GM21423 (cell line): ENCODE measurements around the gene PDE11A.

ENCODE experiments used
- ATAC-seq: cut with Tn5 transposase; IDR thresholded peaks from one replicate; pipeline ENCODE4 v1.9.1; 2021; ENCODE audit warnings: mild to moderate bottlenecking, moderate library complexity; ENCODE audit not compliant: unreplicated experiment

PDE11A gene

DNA sequence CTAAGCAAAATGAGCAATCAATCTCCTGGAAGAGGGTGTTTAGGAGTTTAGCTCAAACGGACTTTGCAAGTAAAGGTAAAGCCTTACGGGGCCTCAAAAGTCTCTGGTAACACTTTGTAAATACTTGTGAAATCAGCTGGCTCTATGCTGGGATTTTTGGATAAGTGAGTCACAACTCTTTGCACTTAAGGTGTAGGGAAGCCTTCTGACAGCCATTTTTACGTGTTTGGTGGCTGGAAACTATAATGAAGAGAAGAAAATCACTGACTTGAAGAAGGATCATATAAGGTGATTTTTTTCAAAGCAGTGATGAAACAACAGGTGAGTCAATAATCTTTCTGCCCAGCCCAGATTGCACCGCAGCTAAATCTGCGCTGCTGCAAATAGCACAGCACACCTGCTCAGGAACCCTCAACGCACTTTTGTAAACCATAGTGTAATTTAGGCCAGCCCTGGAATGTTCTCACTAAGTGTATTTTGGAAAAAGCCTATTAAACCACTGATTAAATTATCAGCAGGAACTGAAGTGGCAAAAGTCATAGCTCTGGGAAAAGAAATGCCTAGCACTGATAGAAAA is 461.2 kb downstream of the PDE11A start:
- no peak for ATAC-seq

GRCh38 chr2:177610813-177611212 is 461.8 kb downstream of the PDE11A start:
- ATAC-seq, result no peak

- ATAC-seq, result no peak
Measured at GRCh38 chr2:177606636-177607035, 465.9 kb downstream of the PDE11A start.

- ATAC-seq, result no peak
Measured at GRCh38 chr2:177604271-177605065, 468.1 kb downstream of the PDE11A start.

DNA sequence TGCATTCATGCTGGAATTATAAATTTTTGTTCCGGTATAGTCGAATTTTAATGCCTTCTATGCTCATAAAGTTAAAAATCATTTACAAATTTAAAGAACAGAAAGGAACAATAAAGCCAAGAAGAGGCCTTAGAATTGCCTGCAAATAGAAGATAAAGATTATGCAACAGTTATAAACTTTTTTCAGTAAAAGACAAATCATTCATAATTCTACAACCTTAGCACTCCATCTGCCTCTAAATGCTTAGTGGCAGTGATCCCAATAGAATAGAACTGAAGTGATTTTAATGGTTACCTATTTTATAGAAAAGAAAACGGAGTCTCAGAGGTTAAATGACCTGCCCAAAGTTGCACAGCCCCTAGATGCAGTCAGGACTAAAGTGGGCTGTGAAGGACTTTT is 468.8 kb downstream of the PDE11A start:
- ATAC-seq, result no peak

GRCh38 chr2:177603181-177603580 is 469.4 kb downstream of the PDE11A start:
- no peak for ATAC-seq

DNA sequence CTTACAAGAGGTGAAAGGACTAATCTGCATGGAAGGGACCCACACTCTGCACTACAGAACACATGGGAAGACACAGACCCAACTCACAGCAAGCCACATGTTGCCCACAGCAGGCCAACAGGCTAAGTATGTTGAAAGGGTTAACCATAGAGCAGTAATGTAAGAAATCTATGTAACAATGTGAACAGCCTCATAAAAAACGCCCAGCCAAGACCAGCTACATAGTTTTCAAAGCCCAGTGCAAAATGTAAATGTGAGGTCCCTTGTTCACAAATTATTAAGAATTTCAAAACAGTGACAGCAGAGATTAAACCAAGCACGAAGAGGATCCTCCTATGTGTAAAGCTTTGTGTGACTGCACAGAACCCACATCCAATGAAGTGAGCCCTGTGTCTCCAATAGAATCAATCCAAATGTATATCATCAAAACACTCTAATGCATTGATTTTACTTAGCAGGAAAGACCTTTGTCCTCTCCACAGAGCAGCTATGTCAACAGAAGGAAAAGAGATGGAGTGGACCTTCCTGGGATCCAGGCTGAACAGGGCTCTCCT is 469.9 kb downstream of the PDE11A start:
- ATAC-seq, result no peak

DNA sequence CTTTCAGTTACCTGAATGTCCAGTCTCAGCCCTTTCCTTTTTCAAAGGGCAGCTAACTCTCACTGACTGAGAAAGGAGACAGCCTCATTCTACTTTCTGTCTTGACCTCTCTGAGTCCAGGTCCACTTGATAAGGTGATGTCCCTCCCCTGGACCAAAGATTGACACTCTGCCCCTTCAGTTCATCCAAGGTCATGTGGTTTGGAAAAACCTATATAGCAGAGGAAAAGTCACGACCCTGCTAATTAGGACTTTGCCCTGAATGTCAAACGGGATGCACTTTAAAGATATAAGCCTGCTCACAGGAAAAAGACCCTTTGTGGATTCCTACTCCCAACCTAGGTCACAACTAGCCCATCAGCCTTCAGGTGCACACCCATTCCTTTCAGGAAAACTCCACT is 471.7 kb downstream of the PDE11A start:
- no peak for ATAC-seq

- ATAC-seq, result no peak
Measured at GRCh38 chr2:177599956-177600355, 472.6 kb downstream of the PDE11A start.

- ATAC-seq, result no peak
Measured at GRCh38 chr2:177599139-177599688, 473.4 kb downstream of the PDE11A start.

GRCh38 chr2:177598326-177599138 is 474.0 kb downstream of the PDE11A start:
- ATAC-seq, result no peak

GRCh38 chr2:177597759-177598158 is 474.8 kb downstream of the PDE11A start:
- no peak for ATAC-seq

DNA sequence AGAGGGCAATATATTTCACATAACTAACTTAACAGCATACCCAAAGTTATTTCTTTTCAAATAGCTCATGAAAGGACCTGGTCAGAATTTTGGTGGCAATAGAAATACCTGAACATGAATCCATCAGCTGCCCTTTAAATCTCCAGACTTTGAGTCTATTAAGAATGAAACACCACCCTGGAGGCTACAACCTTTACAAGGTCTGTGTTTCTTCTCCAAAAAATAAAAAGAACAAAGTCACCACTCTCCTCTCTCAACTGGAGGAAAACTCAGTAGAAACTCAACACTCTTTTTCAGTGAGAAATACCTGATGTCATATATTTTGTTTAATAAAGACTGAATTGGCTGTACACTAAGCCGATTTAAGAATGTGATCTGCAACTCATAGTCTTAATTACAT is 475.7 kb downstream of the PDE11A start:
- ATAC-seq, result no peak

DNA sequence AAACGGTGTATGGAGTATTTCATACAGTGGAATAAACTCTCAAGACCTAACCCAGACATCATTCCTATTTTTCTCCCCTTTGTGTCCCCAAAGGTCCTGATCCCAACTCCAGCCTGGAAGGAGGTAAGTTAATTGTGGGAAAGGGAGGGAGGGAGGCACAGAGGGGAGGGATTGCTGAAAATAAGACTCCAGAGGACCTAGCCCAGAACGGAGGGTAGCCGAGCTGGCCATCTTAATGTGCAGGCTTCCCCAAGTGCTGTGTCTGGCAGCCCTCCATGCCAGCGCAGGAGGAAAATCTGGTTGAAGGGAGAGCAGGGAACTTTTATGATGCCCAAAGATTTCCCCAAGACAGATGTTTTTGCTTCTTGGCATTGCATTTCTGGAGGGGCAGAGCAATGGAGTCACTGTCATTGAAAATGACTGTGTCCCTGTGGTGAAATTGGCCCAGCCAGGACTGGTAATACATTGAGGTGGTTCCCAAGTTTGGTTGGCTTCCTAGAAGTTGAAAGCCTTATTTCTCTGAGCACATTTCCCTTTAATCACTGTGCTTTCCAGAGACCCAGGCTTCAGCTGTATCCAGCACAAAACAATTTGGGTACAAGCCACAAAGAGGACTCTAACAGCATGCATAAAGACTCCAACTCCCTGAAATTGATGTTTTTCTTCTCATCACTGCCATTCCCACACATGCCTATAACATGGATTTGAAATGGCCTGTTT is 477.3 kb downstream of the PDE11A start:
- ATAC-seq, result no peak

GRCh38 chr2:177593402-177593801 is 479.2 kb downstream of the PDE11A start:
- no peak for ATAC-seq

DNA sequence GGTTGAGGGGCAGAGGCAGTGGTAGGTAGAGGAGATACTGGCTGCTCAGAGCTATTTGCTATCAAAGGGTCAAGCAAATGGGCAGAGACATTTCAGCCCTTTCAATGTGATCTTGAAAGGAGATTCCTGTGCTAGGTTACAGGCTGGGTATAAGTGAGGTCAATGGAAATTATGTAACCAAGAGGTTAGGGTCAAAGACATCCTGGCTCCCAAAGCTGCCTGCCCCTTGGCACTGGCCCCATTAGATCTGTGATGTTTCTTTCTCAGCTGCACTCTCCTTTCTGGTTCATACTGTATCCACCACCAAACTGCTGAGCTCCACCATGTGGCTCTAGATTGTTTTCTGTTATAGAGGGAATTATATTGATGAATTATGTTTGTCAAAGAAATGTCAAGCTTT is 479.6 kb downstream of the PDE11A start:
- no peak for ATAC-seq

GRCh38 chr2:177592397-177592796 is 480.2 kb downstream of the PDE11A start:
- no peak for ATAC-seq

DNA sequence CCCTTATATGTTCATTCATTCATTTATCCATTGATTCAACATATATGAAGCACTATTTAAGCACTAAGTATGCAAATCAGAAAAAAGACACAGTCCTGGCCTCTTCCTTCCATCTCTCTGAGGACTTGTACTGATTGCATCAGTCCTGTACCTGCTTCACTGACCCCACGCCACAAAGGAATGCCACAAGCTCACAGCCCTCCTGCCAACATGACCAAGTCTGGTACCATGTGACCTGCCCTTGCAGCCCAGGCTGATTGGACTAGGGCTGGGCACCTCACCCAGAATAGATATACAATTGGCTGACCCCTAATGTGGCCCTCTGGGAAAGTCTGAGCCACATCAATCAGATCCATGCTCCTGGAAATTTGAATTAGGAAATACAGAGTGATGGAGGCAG is 483.4 kb downstream of the PDE11A start:
- ATAC-seq, result no peak

- ATAC-seq, result no peak
Measured at GRCh38 chr2:177588671-177589070, 483.9 kb downstream of the PDE11A start.

DNA sequence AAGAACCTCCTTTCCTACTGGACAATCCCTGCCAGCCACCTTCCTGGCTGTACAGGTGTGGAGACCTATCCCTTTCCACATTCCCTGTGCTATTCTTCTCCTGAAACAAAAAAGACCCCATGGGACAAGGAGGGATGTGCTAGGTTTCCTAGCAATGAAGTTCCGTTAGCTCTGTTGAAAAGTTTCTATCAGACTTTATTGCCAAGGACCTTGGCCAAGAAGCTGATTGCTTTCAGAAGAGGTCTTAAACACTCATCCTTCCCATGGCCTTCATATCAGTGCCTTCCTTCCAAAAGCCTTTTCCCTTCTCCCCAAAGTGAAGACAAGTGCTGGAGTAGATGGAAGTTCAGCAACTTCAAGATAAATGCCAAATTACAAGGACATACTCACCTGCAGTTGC is 485.2 kb downstream of the PDE11A start:
- no peak for ATAC-seq

DNA sequence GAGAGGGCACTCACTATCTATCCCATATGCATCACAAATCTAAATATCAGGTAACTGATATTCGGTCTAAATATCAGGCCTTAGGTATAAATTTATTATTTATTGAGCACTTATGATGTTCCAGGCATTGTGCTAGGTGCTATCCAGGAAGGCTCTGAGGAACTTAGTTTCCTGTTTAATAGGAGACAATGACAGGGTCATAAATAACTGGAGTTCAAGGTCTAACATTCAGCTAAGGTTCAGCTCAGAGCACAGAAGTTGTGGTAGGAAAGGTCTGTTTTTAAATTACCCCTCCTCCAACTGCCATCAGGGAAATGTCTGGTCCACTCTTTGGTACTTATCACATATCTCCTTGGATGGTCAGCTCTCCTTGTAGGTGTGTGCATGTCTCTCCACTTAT is 486.4 kb downstream of the PDE11A start:
- ATAC-seq, result no peak
